H9 (cell line): ENCODE results near the gene SYDE2. TPM values are rescaled to one million over a fixed set of nuclear protein-coding genes. Genes with fewer than 3 reads are reported as not detected.
"Not testable (repeated sequence)": the region's sequence is repeated elsewhere in the genome, so short reads cannot be mapped to it uniquely, and the experiment has no call there.

Source experiments
- DNase-seq: peaks from one replicate; pipeline ENCODE4 v3.0.0-alpha.2; 2017
- H2AFZ ChIP-seq: one replicate; pipeline ENCODE4 v1.6.1; 2013; ENCODE audit warnings: mild to moderate bottlenecking, low read length, control low read depth, moderate library complexity
- H2AK5ac ChIP-seq: 2 replicates; pipeline ENCODE4 v1.6.1; 2013; ENCODE audit warnings: low read length, control low read depth, mixed read lengths; ENCODE audit not compliant: insufficient read length
- H2BK120ac ChIP-seq: one replicate; pipeline ENCODE4 v1.6.1; 2013; ENCODE audit warnings: low read depth, mild to moderate bottlenecking, low read length, control low read depth, inconsistent platforms; ENCODE audit not compliant: poor library complexity, severe bottlenecking
- H2BK12ac ChIP-seq: 2 replicates; pipeline ENCODE4 v1.6.1; 2013; ENCODE audit warnings: low read length, control low read depth, mixed read lengths, low read depth; ENCODE audit not compliant: insufficient read length
- H2BK15ac ChIP-seq: 2 replicates; pipeline ENCODE4 v1.6.1; 2013; ENCODE audit warnings: low read depth, low read length, control low read depth
- H2BK20ac ChIP-seq: one replicate; pipeline ENCODE4 v1.6.1; 2013; ENCODE audit warnings: low read depth, mild to moderate bottlenecking, low read length, control low read depth, inconsistent platforms; ENCODE audit not compliant: poor library complexity, severe bottlenecking
- H2BK5ac ChIP-seq: 2 replicates; pipeline ENCODE4 v1.6.1; 2013; ENCODE audit warnings: low read length, control low read depth, mixed read lengths; ENCODE audit not compliant: insufficient read length
- H3K14ac ChIP-seq: 2 replicates; pipeline ENCODE4 v1.6.1; 2013; ENCODE audit warnings: low read length, control low read depth; ENCODE audit not compliant: insufficient read depth
- H3K18ac ChIP-seq: 2 replicates; pipeline ENCODE4 v1.6.1; 2013; ENCODE audit warnings: low read depth, mild to moderate bottlenecking, mixed read lengths, low read length, control low read depth; ENCODE audit not compliant: insufficient read length
- H3K23ac ChIP-seq: 2 replicates; pipeline ENCODE4 v1.6.1; 2013; ENCODE audit warnings: low read length, control low read depth, mixed read lengths, low read depth; ENCODE audit not compliant: insufficient read length
- H3K23me2 ChIP-seq: 2 replicates; pipeline ENCODE4 v1.6.1; 2013; ENCODE audit warnings: low read depth, mild to moderate bottlenecking, mixed read lengths, low read length, control low read depth; ENCODE audit not compliant: insufficient read length, poor library complexity, severe bottlenecking
- H3K27ac ChIP-seq: 2 replicates; pipeline ENCODE4 v1.5.1; 2013; ENCODE audit warnings: low read length, control low read depth, mixed read lengths, low read depth; ENCODE audit not compliant: insufficient read length
- H3K27me3 ChIP-seq: 2 replicates; pipeline ENCODE4 v1.6.1; 2013; ENCODE audit warnings: low read length, control low read depth, inconsistent platforms; ENCODE audit not compliant: insufficient read depth
- H3K4ac ChIP-seq: 2 replicates; pipeline ENCODE4 v1.6.1; 2013; ENCODE audit warnings: low read depth, mild to moderate bottlenecking, control low read depth, inconsistent platforms, low read length, moderate library complexity
- H3K4me1 ChIP-seq: 2 replicates; pipeline ENCODE4 v1.6.1; 2013; ENCODE audit warnings: low read length, control low read depth, inconsistent platforms; ENCODE audit not compliant: insufficient read depth
- H3K4me2 ChIP-seq: 2 replicates; pipeline ENCODE4 v1.6.1; 2013; ENCODE audit warnings: low read length, control low read depth, mixed read lengths; ENCODE audit not compliant: insufficient read length, insufficient read depth
- H3K56ac ChIP-seq: 2 replicates; pipeline ENCODE4 v1.6.1; 2013; ENCODE audit warnings: low read depth, mild to moderate bottlenecking, mixed read lengths, low read length, control low read depth; ENCODE audit not compliant: insufficient read length
- H3K79me1 ChIP-seq: 2 replicates; pipeline ENCODE4 v1.6.1; 2013; ENCODE audit warnings: low read depth, mild to moderate bottlenecking, moderate library complexity, low read length, control low read depth, inconsistent platforms; ENCODE audit not compliant: insufficient read depth, poor library complexity, severe bottlenecking
- H3K79me2 ChIP-seq: 2 replicates; pipeline ENCODE4 v1.6.1; 2013; ENCODE audit warnings: low read length, control low read depth, inconsistent platforms; ENCODE audit not compliant: insufficient read depth
- H3K9ac ChIP-seq: 2 replicates; pipeline ENCODE4 v1.6.1; 2013; ENCODE audit warnings: low read length, control low read depth, mixed read lengths; ENCODE audit not compliant: insufficient read length; ENCODE audit errors: extremely low read depth
- H3K9me3 ChIP-seq: one replicate; pipeline ENCODE4 v1.6.1; 2013; ENCODE audit warnings: low read depth, low read length, inconsistent platforms; ENCODE audit not compliant: control insufficient read depth
- H3T11ph ChIP-seq: one replicate; pipeline ENCODE4 v1.6.1; 2013; ENCODE audit warnings: mild to moderate bottlenecking, low read length, control low read depth, inconsistent platforms
- H4K20me1 ChIP-seq: one replicate; pipeline ENCODE4 v1.6.1; 2013; ENCODE audit not compliant: control insufficient read depth, insufficient read length, insufficient read depth
- H4K5ac ChIP-seq: 2 replicates; pipeline ENCODE4 v1.6.1; 2013; ENCODE audit warnings: low read depth, mild to moderate bottlenecking, mixed read lengths, low read length, control low read depth; ENCODE audit not compliant: insufficient read length
- H4K8ac ChIP-seq: replicated peaks from 2 replicates; pipeline ENCODE4 v1.6.1; 2013; ENCODE audit warnings: low read length, control low read depth, mixed read lengths, low read depth; ENCODE audit not compliant: insufficient read length
- H4K91ac ChIP-seq: 2 replicates; pipeline ENCODE4 v1.6.1; 2013; ENCODE audit warnings: low read depth, mild to moderate bottlenecking, moderate library complexity, mixed read lengths, low read length, control low read depth; ENCODE audit not compliant: insufficient read length
- H3K27ac Mint-ChIP-seq, 3 experiments: 2 replicates in 2 of 3; 3 replicates in 1 of 3; pipeline ENCODE4 v1.8.0; 2020 to 2021; ENCODE audit warnings: mixed read lengths in 3 of 3, mild to moderate bottlenecking in 1 of 3, moderate library complexity in 1 of 3
- H3K27me3 Mint-ChIP-seq: 2 replicates; pipeline ENCODE4 v1.8.0; 2021; ENCODE audit warnings: low read depth, mild to moderate bottlenecking, moderate library complexity, mixed read lengths
- H3K36me3 Mint-ChIP-seq, 3 experiments: 2 replicates in 2 of 3; 3 replicates in 1 of 3; pipeline ENCODE4 v1.8.0; 2020 to 2021; ENCODE audit warnings: low read depth in 3 of 3, mixed read lengths in 3 of 3; ENCODE audit not compliant: insufficient read depth in 1 of 3
- H3K4me1 Mint-ChIP-seq, 2 experiments: 2 replicates each; pipeline ENCODE4 v1.8.0; 2020; ENCODE audit warnings: mixed read lengths in 2 of 2
- H3K4me3 Mint-ChIP-seq, 2 experiments: 2 replicates in 1 of 2; 3 replicates in 1 of 2; pipeline ENCODE4 v1.8.0; 2020 to 2021; ENCODE audit warnings: mild to moderate bottlenecking in 2 of 2, mixed read lengths in 2 of 2, moderate library complexity in 1 of 2
- H3K9me3 Mint-ChIP-seq, 2 experiments: 2 replicates in 1 of 2; 3 replicates in 1 of 2; pipeline ENCODE4 v1.8.0; 2020; ENCODE audit warnings: mild to moderate bottlenecking in 2 of 2, mixed read lengths in 2 of 2, moderate library complexity in 1 of 2
- WGBS: extraction: QIAGEN DNeasy Blood & Tissue Kit; methylation state at CpG from one replicate; pipeline ENCODE4 v1.1.7; 2013; ENCODE audit warnings: missing lambda C conversion rate, low lambda C conversion rate, mixed read lengths; ENCODE audit not compliant: insufficient read length; ENCODE audit errors: extremely low coverage; 5-methylcytosine and 5-hydroxymethylcytosine counted together
- total RNA-seq: library from RNA; stranded (reverse); gene quantifications from 2 replicates; pipeline ENCODE4 v1.2.1, GENCODE V29; 2021
- TF ChIP-seq, protein P1 (sequence below): fragments of 200-600 bp; sonication (generic); conservative IDR thresholded peaks from 3 replicates; pipeline ENCODE4 v1.8.0; 2021; ENCODE audit warnings: antibody characterized with exemption, mild to moderate bottlenecking

Gene SYDE2
- total RNA-seq, 1 experiment from 2014 or later, result 12.4 TPM

DNA sequence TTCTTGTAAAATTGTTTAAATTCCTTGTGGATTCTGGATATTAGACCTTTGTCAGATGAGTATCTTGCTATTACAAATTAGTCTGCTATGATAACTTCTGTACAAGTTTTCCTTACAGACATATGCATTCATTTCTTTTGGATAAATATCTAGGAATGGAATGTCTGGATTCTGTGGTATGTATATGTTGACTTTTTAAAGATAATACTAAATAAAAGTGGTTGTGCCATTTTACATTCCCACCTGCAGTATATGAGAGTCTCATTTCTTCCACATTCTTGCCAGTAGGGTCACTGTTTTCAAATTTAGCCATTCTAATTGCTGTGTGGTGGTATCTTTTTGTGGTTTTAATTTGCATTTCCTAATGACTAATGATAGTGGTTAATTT lies 53.9 kb downstream of the SYDE2 start:
- Histone ChIP-seq H3K23me2 (no peaks in the 10 kb centered on the region), H3K9ac (no peak overlapping the region), H3T11ph (no peak overlapping the region), H4K91ac (no peak overlapping the region), H2AK5ac (no peak overlapping the region), H2BK120ac (no peak overlapping the region), H4K20me1 (no peaks in the 10 kb centered on the region), H3K4me2 (no peak overlapping the region), H2BK12ac (no peak overlapping the region), H3K79me1 (no peaks in the 10 kb centered on the region), H3K9me3 (no peaks in the 10 kb centered on the region), H2BK5ac (no peak overlapping the region), H2AFZ (no peak overlapping the region), H3K14ac (no peak overlapping the region), H4K8ac (no peak overlapping the region), H3K18ac (no peak overlapping the region), H3K23ac (no peak overlapping the region), H3K79me2 (no peaks in the 10 kb centered on the region), H4K5ac (no peak overlapping the region), H3K4me1 (peaks cover 9% of the 10 kb centered on the region; the same call in 1 of the 2 replicates), H3K27ac (no peak overlapping the region), H2BK20ac (no peak overlapping the region), H3K56ac (no peak overlapping the region), H3K27me3 (no peaks in the 10 kb centered on the region), H3K4ac (no peak overlapping the region), H2BK15ac (no peak overlapping the region)
- H3K4me1 Mint-ChIP-seq, result peaks cover 38 to 47% of the 10 kb centered on the region in 2 experiments
- TF ChIP-seq, protein P1, sequence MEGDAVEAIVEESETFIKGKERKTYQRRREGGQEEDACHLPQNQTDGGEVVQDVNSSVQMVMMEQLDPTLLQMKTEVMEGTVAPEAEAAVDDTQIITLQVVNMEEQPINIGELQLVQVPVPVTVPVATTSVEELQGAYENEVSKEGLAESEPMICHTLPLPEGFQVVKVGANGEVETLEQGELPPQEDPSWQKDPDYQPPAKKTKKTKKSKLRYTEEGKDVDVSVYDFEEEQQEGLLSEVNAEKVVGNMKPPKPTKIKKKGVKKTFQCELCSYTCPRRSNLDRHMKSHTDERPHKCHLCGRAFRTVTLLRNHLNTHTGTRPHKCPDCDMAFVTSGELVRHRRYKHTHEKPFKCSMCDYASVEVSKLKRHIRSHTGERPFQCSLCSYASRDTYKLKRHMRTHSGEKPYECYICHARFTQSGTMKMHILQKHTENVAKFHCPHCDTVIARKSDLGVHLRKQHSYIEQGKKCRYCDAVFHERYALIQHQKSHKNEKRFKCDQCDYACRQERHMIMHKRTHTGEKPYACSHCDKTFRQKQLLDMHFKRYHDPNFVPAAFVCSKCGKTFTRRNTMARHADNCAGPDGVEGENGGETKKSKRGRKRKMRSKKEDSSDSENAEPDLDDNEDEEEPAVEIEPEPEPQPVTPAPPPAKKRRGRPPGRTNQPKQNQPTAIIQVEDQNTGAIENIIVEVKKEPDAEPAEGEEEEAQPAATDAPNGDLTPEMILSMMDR, result peak; percentile 53
- peak overlapping the region in 2 of 3 experiments; percentile 25 to 28; a peak in 2 of 7 replicates for H3K27ac Mint-ChIP-seq
- DNase-seq, result no peak
- no peaks in the 10 kb centered on the region for H3K27me3 Mint-ChIP-seq
- no peak overlapping the region for H3K4me3 Mint-ChIP-seq
- H3K9me3 Mint-ChIP-seq, result no peaks in the 10 kb centered on the region
- no peaks in the 10 kb centered on the region; a peak in 1 of 7 replicates for H3K36me3 Mint-ChIP-seq

DNA sequence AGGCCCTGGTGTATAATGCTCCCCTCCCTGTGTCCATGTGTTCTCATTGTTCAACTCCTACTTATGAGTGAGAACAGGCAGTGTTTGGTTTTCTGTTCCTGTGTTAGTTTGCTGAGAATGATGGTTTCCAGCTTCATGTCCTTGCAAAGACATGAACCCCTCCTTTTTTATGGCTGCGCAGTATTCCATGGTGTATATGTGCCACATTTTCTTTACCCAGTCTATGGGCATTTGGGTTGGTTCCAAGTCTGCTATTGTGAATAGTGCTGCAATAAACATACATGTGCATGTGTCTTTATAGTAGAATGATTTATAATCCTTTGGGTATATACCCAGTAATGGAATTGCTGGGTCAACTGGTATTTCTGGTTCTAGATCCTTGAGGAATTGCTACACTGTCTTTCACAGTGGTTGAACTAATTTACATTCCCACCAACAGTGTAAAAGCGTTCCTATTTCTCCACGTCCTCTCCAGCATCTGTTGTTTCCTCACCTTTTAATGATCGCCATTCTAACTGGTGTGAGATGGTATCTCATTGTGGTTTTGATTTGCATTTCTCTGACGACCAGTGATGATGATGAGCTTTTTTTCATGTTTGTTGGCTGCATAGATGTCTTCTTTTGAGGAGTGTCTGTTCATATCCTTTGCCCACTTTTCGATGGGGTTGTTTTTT lies 54.4 kb downstream of the SYDE2 start:
- H3K4me1 ChIP-seq, H3K4me2 ChIP-seq, H4K20me1 ChIP-seq, H4K91ac ChIP-seq, H4K5ac ChIP-seq, H3K4me3 Mint-ChIP-seq, H3K27me3 ChIP-seq, H3K4ac ChIP-seq, DNase-seq, H2BK120ac ChIP-seq, H3K9me3 ChIP-seq, H3K36me3 Mint-ChIP-seq, H3K23ac ChIP-seq, H2BK20ac ChIP-seq, H2BK12ac ChIP-seq, H2AK5ac ChIP-seq, H3K9me3 Mint-ChIP-seq, H2BK5ac ChIP-seq, H3T11ph ChIP-seq, H3K18ac ChIP-seq, H3K27me3 Mint-ChIP-seq, H3K9ac ChIP-seq, H2BK15ac ChIP-seq, H4K8ac ChIP-seq, H3K79me1 ChIP-seq, H3K27ac ChIP-seq, H2AFZ ChIP-seq, H3K79me2 ChIP-seq, H3K14ac ChIP-seq, H3K56ac ChIP-seq, H3K23me2 ChIP-seq: not testable (repeated sequence)
- Mint-ChIP-seq H3K27ac (peak overlapping the region in 1 of 3 experiments; percentile 73; a peak in 3 of 7 replicates), H3K4me1 (peaks cover 38 to 47% of the 10 kb centered on the region in 2 experiments)
- no CpG with 5 or more reads among the region's 6 CpGs for WGBS
